ENCODE measurements around the gene CD22. TPM values are rescaled to one million over a fixed set of nuclear protein-coding genes. Genes with fewer than 3 reads are reported as not detected.

Gene CD22
- total RNA-seq, 2 donors from 2014 or later: 1.4 to 3.6 TPM

DNA sequence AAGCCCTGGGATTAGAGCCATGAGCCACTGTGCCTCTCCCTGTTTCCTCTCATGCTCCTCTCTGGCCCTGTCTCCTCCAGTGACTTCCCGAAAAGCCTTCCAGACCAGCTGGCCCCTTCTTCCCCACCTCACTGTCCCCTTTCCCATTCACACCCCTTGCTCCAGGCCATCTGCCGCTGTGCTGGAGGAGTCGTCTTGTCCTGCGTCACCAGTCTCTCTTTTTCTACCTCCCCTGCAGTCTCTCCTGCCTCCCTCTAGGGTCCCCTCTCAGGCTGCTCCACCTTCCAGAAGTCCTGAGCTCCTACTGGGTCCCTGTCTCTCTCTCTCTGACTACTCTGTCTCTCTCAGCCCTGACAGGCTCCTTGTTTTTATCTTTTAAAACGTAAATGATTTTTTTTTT, 13.4 kb downstream of the CD22 start:
- TF ChIP-seq CTCF (IDR thresholded peaks at IDR 0.05): no peak
- no peak overlapping the region for H3K27ac ChIP-seq
- H3K27me3 ChIP-seq (replicated peaks; ENCODE audit: insufficient read depth): no peaks in the 10 kb centered on the region
- no peaks in the 10 kb centered on the region for H3K4me1 ChIP-seq (ENCODE audit: control insufficient read depth in 1 of 2, low read depth in 2 of 2)
- H3K4me3 ChIP-seq: no peak overlapping the region
- DNase-seq (ENCODE audit: low spot score) (no peak), ATAC-seq (ENCODE audit: insufficient number of reproducible peaks, low FRiP score, low read depth) (no peak)
- no peaks in the 10 kb centered on the region for H3K9me3 ChIP-seq
- no peaks in the 10 kb centered on the region for H3K36me3 ChIP-seq

GRCh38 chr19:35344511-35345031, 15.6 kb downstream of the CD22 start:
- H3K4me3 ChIP-seq: no peak overlapping the region
- no peaks in the 10 kb centered on the region for H3K27me3 ChIP-seq (replicated peaks; ENCODE audit: insufficient read depth)
- H3K27ac ChIP-seq: no peak overlapping the region
- no peaks in the 10 kb centered on the region for H3K4me1 ChIP-seq (ENCODE audit: control insufficient read depth in 1 of 2, low read depth in 2 of 2)
- ATAC-seq (ENCODE audit: insufficient number of reproducible peaks, low FRiP score, low read depth) (no peak), DNase-seq (ENCODE audit: low spot score) (no peak)
- TF ChIP-seq CTCF (IDR thresholded peaks at IDR 0.05): no peak
- no peaks in the 10 kb centered on the region for H3K36me3 ChIP-seq
- H3K9me3 ChIP-seq: no peaks in the 10 kb centered on the region

DNA sequence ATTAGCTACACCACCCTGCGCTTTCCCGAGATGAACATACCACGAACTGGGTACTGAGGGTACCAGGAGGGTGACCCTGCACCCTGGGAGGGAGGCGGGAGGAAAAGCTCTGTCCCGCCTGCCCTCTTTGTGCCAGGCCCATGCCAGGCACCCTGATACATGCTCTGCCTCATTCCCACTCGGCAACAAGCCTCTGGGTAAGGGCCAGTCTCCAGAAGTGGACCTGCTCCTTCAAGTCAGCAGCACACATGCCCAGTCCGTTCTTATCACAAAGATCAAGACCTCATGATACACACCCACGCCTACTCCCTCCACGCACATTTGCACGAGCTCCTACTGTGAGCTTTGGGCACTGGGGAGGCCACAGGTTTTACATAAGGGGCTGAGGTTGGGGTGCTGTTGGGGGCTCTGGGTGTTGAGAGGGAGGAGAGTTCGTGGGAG, 16.7 kb downstream of the CD22 start:
- Histone ChIP-seq H3K27ac (no peak overlapping the region), H3K36me3 (no peaks in the 10 kb centered on the region), H3K27me3 (replicated peaks; ENCODE audit: insufficient read depth) (no peaks in the 10 kb centered on the region), H3K9me3 (no peaks in the 10 kb centered on the region), H3K4me3 (no peak overlapping the region), H3K4me1 (ENCODE audit: control insufficient read depth in 1 of 2, low read depth in 2 of 2) (no peaks in the 10 kb centered on the region)
- no peak for ATAC-seq (ENCODE audit: insufficient number of reproducible peaks, low FRiP score, low read depth)
- no peak for DNase-seq (ENCODE audit: low spot score)
- no peak for TF ChIP-seq CTCF (IDR thresholded peaks at IDR 0.05)

GRCh38 chr19:35346193-35347052, 17.4 kb downstream of the CD22 start:
- ATAC-seq (ENCODE audit: insufficient number of reproducible peaks, low FRiP score, low read depth): no peak
- Histone ChIP-seq H3K36me3 (no peaks in the 10 kb centered on the region), H3K27me3 (replicated peaks; ENCODE audit: insufficient read depth) (no peaks in the 10 kb centered on the region), H3K27ac (no peak overlapping the region), H3K4me3 (no peak overlapping the region), H3K9me3 (no peaks in the 10 kb centered on the region), H3K4me1 (ENCODE audit: control insufficient read depth in 1 of 2, low read depth in 2 of 2) (no peaks in the 10 kb centered on the region)
- no peak for DNase-seq (ENCODE audit: low spot score)
- TF ChIP-seq CTCF (IDR thresholded peaks at IDR 0.05): no peak

- Histone ChIP-seq H3K9me3 (no peaks in the 10 kb centered on the region), H3K27ac (no peak within 1 kb of the TSS), H3K27me3 (replicated peaks; ENCODE audit: insufficient read depth) (no peaks in the 10 kb centered on the region), H3K36me3 (no peaks in the 10 kb centered on the region), H3K4me1 (ENCODE audit: control insufficient read depth in 1 of 2, low read depth in 2 of 2) (no peaks in the 10 kb centered on the region), H3K4me3 (no peak within 1 kb of the TSS)
- TF ChIP-seq CTCF (IDR thresholded peaks at IDR 0.05): no peak
- no peak for DNase-seq (ENCODE audit: low spot score)
- ATAC-seq (ENCODE audit: insufficient number of reproducible peaks, low FRiP score, low read depth): no peak
These were observed 18.4 kb downstream of the CD22 start, which contains the start of gene FFAR1 for GRCh38 chr19:35347171-35347929. Gene FFAR1, plus strand, starts transcription at chr19:35347902. Its CDS starts 3,650 bp downstream, at chr19:35351552.

Measured in thoracic aorta (tissue), 2 donors.